CD4-positive, alpha-beta T cell (primary cell): ENCODE measurements around the gene VPS39. TPM values are rescaled to one million over a fixed set of nuclear protein-coding genes. Genes with fewer than 3 reads are reported as not detected.

Source experiments
- ATAC-seq: fragments of 200-7000 bp; cut with Tn5 transposase; one replicate; pipeline ENCODE4 v1.10.0; 2022; ENCODE audit warnings: mild to moderate bottlenecking; ENCODE audit not compliant: poor library complexity
- CTCF ChIA-PET: fragments of 350-600 bp; sonication (Branson Sonifier 250); formaldehyde crosslinking; loops from one replicate; lab custom pipeline; 2021; ENCODE audit warnings: antibody characterized with exemption, inconsistent platforms; lab: Charles Lee
- POLR2A ChIA-PET: fragments of 350-600 bp; sonication (Branson Sonifier 250); formaldehyde crosslinking; loops from one replicate; lab custom pipeline; 2021; ENCODE audit warnings: antibody characterized with exemption, inconsistent platforms; lab: Charles Lee
- DNase-seq, 14 experiments: peaks; one replicate each; pipeline ENCODE4 v3.0.0-alpha.2; 2013 to 2020; ENCODE audit warnings: mixed read lengths in 2 of 14
- H3K27ac ChIP-seq, 2 donors: one replicate each; pipeline versions ENCODE4 v1.5.1 to v1.7.0; 2013; ENCODE audit warnings: low read length in 2 of 2, low read depth in 1 of 2, mild to moderate bottlenecking in 1 of 2
- H3K27me3 ChIP-seq, 2 experiments: 1 replicate in 1 of 2; 2 replicates in 1 of 2; pipeline versions ENCODE4 v1.6.1 to v1.7.0; 2013; ENCODE audit warnings: low read length in 2 of 2, control low read depth in 1 of 2, mild to moderate bottlenecking in 1 of 2, moderate library complexity in 1 of 2; ENCODE audit not compliant: insufficient read depth in 2 of 2, control insufficient read depth in 1 of 2
- H3K36me3 ChIP-seq: one replicate; pipeline ENCODE4 v1.6.1; 2013; ENCODE audit warnings: low read length, control low read depth; ENCODE audit not compliant: insufficient read depth
- H3K4me1 ChIP-seq: one replicate; pipeline ENCODE4 v1.6.1; 2013; ENCODE audit warnings: low read length, control low read depth; ENCODE audit not compliant: insufficient read depth
- H3K4me3 ChIP-seq: one replicate; pipeline ENCODE4 v1.5.1; 2013; ENCODE audit warnings: mild to moderate bottlenecking, low read length, moderate library complexity
- H3K9me3 ChIP-seq, 2 experiments: 1 replicate in 1 of 2; 2 replicates in 1 of 2; pipeline versions ENCODE4 v1.6.1 to v1.7.0; 2013; ENCODE audit warnings: low read length in 2 of 2, mild to moderate bottlenecking in 2 of 2, control low read depth in 1 of 2, moderate library complexity in 1 of 2; ENCODE audit not compliant: control insufficient read depth in 1 of 2, insufficient read depth in 1 of 2
- H3K27ac Mint-ChIP-seq: one replicate; pipeline ENCODE4 v1.8.0; 2020; ENCODE audit warnings: mixed read lengths
- H3K27me3 Mint-ChIP-seq: one replicate; pipeline ENCODE4 v1.8.0; 2021; ENCODE audit warnings: mixed read lengths
- H3K36me3 Mint-ChIP-seq: one replicate; pipeline ENCODE4 v1.8.0; 2021; ENCODE audit warnings: low read depth, mixed read lengths
- H3K4me1 Mint-ChIP-seq: one replicate; pipeline ENCODE4 v1.8.0; 2021; ENCODE audit warnings: low read depth, mixed read lengths
- H3K4me3 Mint-ChIP-seq: one replicate; pipeline ENCODE4 v1.8.0; 2020; ENCODE audit warnings: mild to moderate bottlenecking, mixed read lengths
- H3K9me3 Mint-ChIP-seq: one replicate; pipeline ENCODE4 v1.8.0; 2020; ENCODE audit warnings: mixed read lengths
- intact Hi-C, 2 experiments: fragments of 100-400 bp; cut with DNase I in 1 of 2; cut with micrococcal nuclease in 1 of 2; formaldehyde crosslinking; loops; one replicate each; pipeline versions ENCODE4 v1.15.1 to v1.9.0; 2023 to 2025; cut with DNase I, micrococcal nuclease
- total RNA-seq, 174 experiments: library from RNA in 2 of 174; stranded (reverse) in 2 of 174; gene quantifications; one replicate each; pipeline ENCODE4 v1.2.3 and lab custom pipeline; 2021 to 2026
- TF ChIP-seq, protein P1 (sequence below): fragments of 200-600 bp; IDR thresholded peaks from one replicate; pipeline ENCODE4 v1.8.0; 2022; ENCODE audit warnings: antibody characterized with exemption, mild to moderate bottlenecking

Gene VPS39
- total RNA-seq, 2 experiments from 2014 or later = 73.4 to 82.5 TPM

DNA sequence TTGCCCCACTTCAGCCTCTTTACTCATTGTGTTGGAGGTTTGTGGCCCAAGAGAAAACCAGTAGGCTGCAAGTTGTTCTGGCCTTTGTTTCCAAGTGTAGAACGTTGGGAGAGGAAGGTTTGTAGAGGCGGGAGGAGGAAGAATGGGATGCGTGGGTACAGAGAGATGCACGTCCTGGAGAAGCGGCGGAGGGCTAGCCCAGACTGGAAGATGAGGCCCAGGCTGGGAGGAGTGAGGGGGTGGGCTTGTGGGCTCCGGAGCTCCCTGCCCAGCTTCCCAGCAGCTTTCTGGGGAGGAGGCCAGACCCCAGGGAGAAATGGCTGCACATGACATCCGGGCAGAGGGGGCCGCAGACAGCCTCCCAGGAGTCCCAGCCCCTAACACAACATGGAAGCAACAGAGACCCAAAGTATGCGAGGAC lies 57.0 kb downstream of the VPS39 start:
- no peaks in the 10 kb centered on the region for H3K4me1 Mint-ChIP-seq
- Histone ChIP-seq H3K9me3 (no peaks in the 10 kb centered on the region), H3K27me3 (no peaks in the 10 kb centered on the region), H3K4me1 (no peaks in the 10 kb centered on the region), H3K4me3 (no peak overlapping the region), H3K27ac (no peak overlapping the region), H3K36me3 (no peaks in the 10 kb centered on the region)
- no peak for ATAC-seq
- TF ChIP-seq, protein P1, sequence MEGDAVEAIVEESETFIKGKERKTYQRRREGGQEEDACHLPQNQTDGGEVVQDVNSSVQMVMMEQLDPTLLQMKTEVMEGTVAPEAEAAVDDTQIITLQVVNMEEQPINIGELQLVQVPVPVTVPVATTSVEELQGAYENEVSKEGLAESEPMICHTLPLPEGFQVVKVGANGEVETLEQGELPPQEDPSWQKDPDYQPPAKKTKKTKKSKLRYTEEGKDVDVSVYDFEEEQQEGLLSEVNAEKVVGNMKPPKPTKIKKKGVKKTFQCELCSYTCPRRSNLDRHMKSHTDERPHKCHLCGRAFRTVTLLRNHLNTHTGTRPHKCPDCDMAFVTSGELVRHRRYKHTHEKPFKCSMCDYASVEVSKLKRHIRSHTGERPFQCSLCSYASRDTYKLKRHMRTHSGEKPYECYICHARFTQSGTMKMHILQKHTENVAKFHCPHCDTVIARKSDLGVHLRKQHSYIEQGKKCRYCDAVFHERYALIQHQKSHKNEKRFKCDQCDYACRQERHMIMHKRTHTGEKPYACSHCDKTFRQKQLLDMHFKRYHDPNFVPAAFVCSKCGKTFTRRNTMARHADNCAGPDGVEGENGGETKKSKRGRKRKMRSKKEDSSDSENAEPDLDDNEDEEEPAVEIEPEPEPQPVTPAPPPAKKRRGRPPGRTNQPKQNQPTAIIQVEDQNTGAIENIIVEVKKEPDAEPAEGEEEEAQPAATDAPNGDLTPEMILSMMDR = no peak
- CTCF ChIA-PET = no interaction called here
- H3K27ac Mint-ChIP-seq = no peak overlapping the region
- H3K27me3 Mint-ChIP-seq = no peaks in the 10 kb centered on the region
- no peaks in the 10 kb centered on the region for H3K36me3 Mint-ChIP-seq
- no peaks in the 10 kb centered on the region for H3K9me3 Mint-ChIP-seq
- no peak for DNase-seq
- H3K4me3 Mint-ChIP-seq = no peak overlapping the region
- POLR2A ChIA-PET = no interaction called here
- intact Hi-C loops = loop anchor here in 1 of 2 experiments (5.0 kb wide), 1 partner anchor 624 kb away; no protein-coding TSS in a partner anchor

DNA sequence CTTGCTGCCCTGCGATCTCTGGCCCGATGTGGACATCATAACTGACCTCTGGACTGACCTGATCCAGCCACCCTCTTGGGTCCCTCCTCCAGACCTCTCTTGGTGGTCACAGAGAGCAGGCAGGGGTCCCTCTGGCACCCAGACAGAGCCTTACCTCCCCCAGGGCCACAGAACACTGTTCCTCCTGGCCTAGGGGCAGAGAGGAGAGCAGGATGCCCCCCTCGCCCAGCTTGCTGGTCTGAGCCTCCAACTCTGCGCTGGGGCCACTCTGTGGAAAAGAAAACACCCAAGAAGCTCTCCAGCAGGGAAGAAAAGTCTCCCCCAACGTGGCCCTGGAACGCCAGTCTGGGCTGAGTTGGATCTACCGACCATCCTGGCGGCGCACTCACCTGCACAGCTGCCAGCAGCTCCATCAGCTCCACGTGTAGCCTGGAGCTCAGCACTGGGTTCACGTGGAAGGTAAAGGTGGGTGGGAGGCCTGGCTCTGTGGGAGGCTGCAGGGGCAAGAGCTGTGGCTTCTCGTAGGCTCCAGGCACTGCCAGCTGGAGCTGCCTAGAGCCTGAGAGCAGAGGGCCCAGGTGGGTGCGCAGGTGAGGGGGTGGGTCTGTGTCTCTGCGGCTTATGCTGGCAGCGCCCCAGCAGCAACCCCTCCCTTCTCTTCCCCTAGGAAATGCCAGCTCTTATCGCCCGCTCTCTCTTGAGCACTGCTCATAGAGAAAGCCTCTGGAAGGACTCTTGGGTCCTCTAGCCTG lies 57.7 kb downstream of the VPS39 start:
- TF ChIP-seq, protein P1 = no peak
- no peaks in the 10 kb centered on the region for H3K9me3 Mint-ChIP-seq
- ATAC-seq (no peak), DNase-seq (no peak)
- Histone ChIP-seq H3K4me3 (no peak overlapping the region), H3K27me3 (no peaks in the 10 kb centered on the region), H3K36me3 (no peaks in the 10 kb centered on the region), H3K4me1 (no peaks in the 10 kb centered on the region), H3K9me3 (no peaks in the 10 kb centered on the region), H3K27ac (no peak overlapping the region)
- H3K4me1 Mint-ChIP-seq = no peaks in the 10 kb centered on the region
- no peaks in the 10 kb centered on the region for H3K36me3 Mint-ChIP-seq
- POLR2A ChIA-PET = no interaction called here
- H3K4me3 Mint-ChIP-seq = no peak overlapping the region
- H3K27ac Mint-ChIP-seq = no peak overlapping the region
- no peaks in the 10 kb centered on the region for H3K27me3 Mint-ChIP-seq
- CTCF ChIA-PET = no interaction called here
- intact Hi-C loops = loop anchor here in 1 of 2 experiments (5.0 kb wide), 1 partner anchor 623 kb away; no protein-coding TSS in a partner anchor

DNA sequence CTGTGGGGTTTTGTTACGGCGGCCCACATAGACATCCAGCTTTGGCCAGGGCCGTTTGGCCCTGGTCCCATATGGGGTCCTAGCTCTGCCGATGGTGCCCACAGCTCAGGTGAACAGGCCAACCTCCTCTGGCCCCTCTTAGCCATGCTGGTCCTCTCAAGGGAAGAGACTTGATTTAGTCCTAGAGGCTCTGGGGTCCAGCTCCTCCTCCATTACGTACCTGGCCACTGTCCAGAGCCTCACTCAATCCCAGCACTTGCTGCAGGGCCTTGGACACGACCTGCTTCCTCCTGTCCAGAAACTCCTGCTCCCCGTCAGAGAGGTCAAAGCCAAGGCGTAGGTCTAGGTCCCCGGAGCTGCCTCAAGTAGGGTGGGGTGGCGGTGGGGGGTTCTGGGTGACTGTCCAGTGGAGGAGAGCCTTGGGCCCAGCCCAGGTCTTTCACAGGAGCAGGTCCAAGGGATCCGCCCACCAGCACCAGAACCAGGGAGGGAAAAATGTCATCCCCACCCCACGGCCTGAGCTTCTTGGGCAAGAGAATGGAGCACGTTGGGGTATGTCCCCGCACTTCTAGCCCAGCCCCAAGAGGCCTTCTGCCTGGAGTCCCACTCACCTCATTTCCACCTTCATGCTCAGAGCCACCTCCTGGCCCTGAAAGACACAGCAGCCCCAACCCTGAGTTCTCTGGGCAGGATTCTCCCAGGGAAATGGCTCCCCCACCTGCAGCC lies 58.4 kb downstream of the VPS39 start:
- no peaks in the 10 kb centered on the region for H3K9me3 ChIP-seq
- CTCF ChIA-PET = no interaction called here
- Mint-ChIP-seq H3K36me3 (no peaks in the 10 kb centered on the region), H3K4me1 (no peaks in the 10 kb centered on the region), H3K27ac (no peak overlapping the region), H3K4me3 (no peak overlapping the region), H3K27me3 (peaks cover 5% of the 10 kb centered on the region), H3K9me3 (no peaks in the 10 kb centered on the region)
- H3K4me3 ChIP-seq = no peak overlapping the region
- H3K27me3 ChIP-seq = no peaks in the 10 kb centered on the region
- POLR2A ChIA-PET = no interaction called here
- ATAC-seq = no peak
- H3K27ac ChIP-seq = no peak overlapping the region
- H3K36me3 ChIP-seq = no peaks in the 10 kb centered on the region
- no peaks in the 10 kb centered on the region for H3K4me1 ChIP-seq
- no peak for DNase-seq
- intact Hi-C loops = loop anchor here in 1 of 2 experiments (5.0 kb wide), 1 partner anchor 622 kb away; no protein-coding TSS in a partner anchor
- TF ChIP-seq, protein P1 = no peak
